Keratinocyte (primary cell): ENCODE measurements around the gene CCDC88B. TPM values are rescaled to one million over a fixed set of nuclear protein-coding genes. Genes with fewer than 3 reads are reported as not detected.

Experiments used
- DNase-seq: peaks from one replicate; pipeline ENCODE4 v3.0.0-alpha.2; 2011; ENCODE audit warnings: low read depth, missing footprints, low spot score
- FAIRE-seq: peaks from 2 replicates; lab custom pipeline; 2011; peaks lifted over from hg19 to GRCh38; lab: Jason Lieb, UNC
- H2AFZ ChIP-seq: 2 replicates; pipeline ENCODE4 v1.6.0; 2012; ENCODE audit warnings: low read length, control low read depth, inconsistent platforms; ENCODE audit not compliant: control insufficient read depth
- H3K27ac ChIP-seq: 2 replicates; pipeline ENCODE4 v1.5.1; 2011; ENCODE audit warnings: low read length; ENCODE audit not compliant: control insufficient read depth, insufficient read depth
- H3K27me3 ChIP-seq: 3 replicates; pipeline ENCODE4 v1.6.0; 2011; ENCODE audit warnings: low read length; ENCODE audit not compliant: control insufficient read depth, insufficient read depth; ENCODE audit errors: extremely low read depth
- H3K36me3 ChIP-seq, 2 experiments: 2 replicates in 1 of 2; 3 replicates in 1 of 2; pipeline ENCODE4 v1.5.1; 2011; ENCODE audit warnings: low read length in 2 of 2, mild to moderate bottlenecking in 1 of 2; ENCODE audit not compliant: control insufficient read depth in 2 of 2, insufficient read depth in 2 of 2; ENCODE audit errors: extremely low read depth in 1 of 2
- H3K4me1 ChIP-seq: 3 replicates; pipeline ENCODE4 v1.5.1; 2011; ENCODE audit warnings: low read length; ENCODE audit not compliant: control insufficient read depth, insufficient read depth; ENCODE audit errors: extremely low read depth
- H3K4me2 ChIP-seq: 3 replicates; pipeline ENCODE4 v1.6.0; 2011; ENCODE audit warnings: low read depth, low read length; ENCODE audit not compliant: control insufficient read depth, insufficient read depth; ENCODE audit errors: extremely low read depth
- H3K4me3 ChIP-seq, 3 experiments: fragments of 200-600 bp in 1 of 3; sonication (generic) in 1 of 3; 2 replicates in 2 of 3; 3 replicates in 1 of 3; pipeline ENCODE4 v1.5.1; 2011 to 2016; ENCODE audit warnings: low read length in 3 of 3, mild to moderate bottlenecking in 3 of 3, control low read depth in 2 of 3, inconsistent platforms in 1 of 3, low read depth in 1 of 3, mixed read lengths in 1 of 3, mixed run types in 1 of 3, moderate library complexity in 1 of 3; ENCODE audit not compliant: control insufficient read depth in 2 of 3, insufficient read depth in 2 of 3; ENCODE audit errors: extremely low read depth in 1 of 3
- H3K79me2 ChIP-seq: 2 replicates; pipeline ENCODE4 v1.6.0; 2012; ENCODE audit warnings: low read length; ENCODE audit not compliant: control insufficient read depth, insufficient read depth
- H3K9ac ChIP-seq: 3 replicates; pipeline ENCODE4 v1.6.0; 2011; ENCODE audit warnings: low read length; ENCODE audit not compliant: control insufficient read depth, insufficient read depth; ENCODE audit errors: extremely low read depth
- H3K9me1 ChIP-seq: 3 replicates; pipeline ENCODE4 v1.6.0; 2011; ENCODE audit warnings: low read length; ENCODE audit not compliant: control insufficient read depth, insufficient read depth; ENCODE audit errors: extremely low read depth
- H3K9me3 ChIP-seq: 2 replicates; pipeline ENCODE4 v1.5.1; 2012; ENCODE audit warnings: low read depth, low read length; ENCODE audit not compliant: control insufficient read depth
- H4K20me1 ChIP-seq: 3 replicates; pipeline ENCODE4 v1.6.0; 2011; ENCODE audit warnings: low read length; ENCODE audit not compliant: control insufficient read depth, insufficient read depth; ENCODE audit errors: extremely low read depth
- CTCF ChIP-seq, 3 experiments: IDR thresholded peaks in 1 of 3; conservative IDR thresholded peaks in 1 of 3; optimal IDR thresholded peaks in 1 of 3; 2 replicates in 2 of 3; 3 replicates in 1 of 3; pipeline versions ENCODE3 to v1.5.1; 2011; ENCODE audit warnings: low read length in 3 of 3, mild to moderate bottlenecking in 3 of 3, moderate library complexity in 2 of 3, control low read depth in 1 of 3, inconsistent platforms in 1 of 3; ENCODE audit not compliant: insufficient read depth in 2 of 3; ENCODE audit errors: extremely low read depth in 1 of 3
- EZH2 ChIP-seq: IDR thresholded peaks from one replicate; pipeline ENCODE4 v1.6.1; 2012; ENCODE audit warnings: inconsistent platforms, mild to moderate bottlenecking, low read length, moderate library complexity
- dilution Hi-C: fragments of 300-500 bp; cut with MboI; formaldehyde crosslinking; loops from one replicate; pipeline ENCODE4 v1.7.0; 2020; ENCODE audit warnings: low sequenced_read_pairs; ENCODE audit not compliant: extremely low pct_ligation_motif_present
- polyA plus RNA-seq, 5 experiments: library from polyadenylated mRNA; depleted of rRNA in 3 of 5; stranded (reverse) in 3 of 5; stranded (forward) in 1 of 5; unstranded in 1 of 5; fragments of >200 nt; gene quantifications; 1 replicate in 1 of 5; 2 replicates in 3 of 5; 3 replicates in 1 of 5; pipeline versions ENCODE4 v1.2.1 to v1.2.3, GENCODE V29; 2011 to 2012; ENCODE audit warnings: missing spikeins in 2 of 5, low read depth in 1 of 5, low replicate concordance in 1 of 5

Gene CCDC88B
- polyA plus RNA-seq, 1 donor (not counting 4 experiments of a cell fraction or from before 2014, with no cell fraction given) = 3.7 TPM

DNA sequence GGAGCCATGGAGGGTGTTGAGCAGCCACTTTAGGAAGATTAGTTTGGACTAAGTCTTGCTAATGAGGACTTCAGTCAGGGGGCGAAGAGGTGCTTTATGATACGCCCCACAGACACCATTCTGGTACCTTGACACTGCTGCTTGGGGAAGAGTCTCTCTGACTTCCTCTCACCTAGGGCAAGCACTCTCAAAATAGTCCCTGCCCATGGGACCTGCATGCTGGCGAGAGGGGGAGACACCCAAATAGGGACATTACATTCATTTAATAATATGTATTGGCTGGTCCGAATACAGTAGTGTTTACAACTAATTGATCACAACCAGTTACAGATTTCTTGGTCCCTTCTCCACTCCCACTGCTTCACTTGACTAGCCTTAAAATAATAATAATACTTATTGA is 44.2 kb upstream of the CCDC88B start:
- Histone ChIP-seq H3K4me3 (no peak overlapping the region), H3K4me1 (peaks cover 19% of the 10 kb centered on the region), H2AFZ (no peak overlapping the region), H3K9me1 (no peaks in the 10 kb centered on the region), H4K20me1 (no peaks in the 10 kb centered on the region), H3K27ac (no peak overlapping the region), H3K9me3 (no peaks in the 10 kb centered on the region), H3K27me3 (peaks cover 71% of the 10 kb centered on the region), H3K36me3 (no peaks in the 10 kb centered on the region), H3K4me2 (no peak overlapping the region), H3K9ac (no peak overlapping the region), H3K79me2 (no peaks in the 10 kb centered on the region)
- dilution Hi-C loops = no loop called here
- FAIRE-seq (no peak), DNase-seq (no peak)
- TF ChIP-seq CTCF (optimal IDR thresholded peaks at IDR 0.05 in 1 of 3, IDR thresholded peaks at IDR 0.05 in 1 of 3, conservative IDR thresholded peaks at IDR 0.05 in 1 of 3; ENCODE audit: extremely low read depth in 1 of 3, insufficient read depth in 2 of 3, low read length in 3 of 3) = no peak
- no peak for TF ChIP-seq EZH2

DNA sequence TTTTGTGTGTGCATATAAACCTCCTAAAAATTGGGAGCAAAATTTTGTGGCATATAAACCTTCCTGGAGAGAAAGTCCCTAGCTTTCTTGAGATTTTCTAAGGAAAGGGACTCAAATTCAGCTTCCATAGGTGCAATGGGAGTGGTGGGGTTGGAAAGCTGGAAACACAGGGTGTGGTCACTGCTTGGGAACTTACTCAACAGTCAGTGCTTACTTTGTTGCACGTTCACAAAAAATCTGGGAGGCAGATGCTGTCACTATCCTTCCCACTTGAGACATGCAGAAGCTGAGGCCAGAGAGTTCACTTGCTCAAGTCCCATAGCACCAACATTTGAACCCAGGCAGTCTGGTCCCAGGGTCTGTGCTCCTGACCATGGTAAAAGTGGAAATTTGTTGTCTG is 43.8 kb upstream of the CCDC88B start:
- H2AFZ ChIP-seq = no peak overlapping the region
- H3K27ac ChIP-seq = no peak overlapping the region
- no peaks in the 10 kb centered on the region for H4K20me1 ChIP-seq
- no peak overlapping the region for H3K4me2 ChIP-seq
- TF ChIP-seq CTCF (optimal IDR thresholded peaks at IDR 0.05 in 1 of 3, IDR thresholded peaks at IDR 0.05 in 1 of 3, conservative IDR thresholded peaks at IDR 0.05 in 1 of 3; ENCODE audit: extremely low read depth in 1 of 3, insufficient read depth in 2 of 3, low read length in 3 of 3) (no peak), EZH2 (no peak)
- no peaks in the 10 kb centered on the region for H3K79me2 ChIP-seq
- H3K36me3 ChIP-seq = no peaks in the 10 kb centered on the region
- dilution Hi-C loops = no loop called here
- DNase-seq = no peak
- FAIRE-seq = no peak
- no peaks in the 10 kb centered on the region for H3K9me3 ChIP-seq
- H3K4me1 ChIP-seq = peaks cover 21% of the 10 kb centered on the region
- H3K4me3 ChIP-seq = no peak overlapping the region
- H3K27me3 ChIP-seq = peaks cover 68% of the 10 kb centered on the region
- no peaks in the 10 kb centered on the region for H3K9me1 ChIP-seq
- no peak overlapping the region for H3K9ac ChIP-seq
